Right lobe of liver (tissue), 4 donors: ENCODE results near the gene RNF26.

Source experiments
- CTCF ChIP-seq, 4 donors: fragments of 200-600 bp in 3 of 4; fragments of 450-650 bp in 1 of 4; IDR thresholded peaks; one replicate each; pipeline versions ENCODE4 v1.5.1 to v1.8.0; 2016 to 2022; ENCODE audit warnings: antibody characterized with exemption in 4 of 4, mild to moderate bottlenecking in 2 of 4
- POLR2A ChIP-seq: fragments of 450-650 bp; IDR thresholded peaks from one replicate; pipeline ENCODE4 v1.6.1; 2017; ENCODE audit warnings: antibody characterized with exemption, mild to moderate bottlenecking
- donor health status: DM: no; HTN: no; CAD: no.
- donor health status: DM: no; HTN: no; CAD: no.
- donor health status: DM: no; HTN: yes; CAD: no.

GRCh38 chr11:119335655-119336543, 1.6 kb downstream of the RNF26 start:
- TF ChIP-seq CTCF (IDR thresholded peaks at IDR 0.05) (no peak), POLR2A (peak; percentile 40)
